SK-N-SH treated with all-trans-retinoic acid at 6 μM for 48 hours (cell line): ENCODE data around the gene RBM28.

Experiments
- ATAC-seq: fragments of 200-7000 bp; cut with Tn5 transposase; 3 replicates; pipeline ENCODE4 v1.9.1; 2020; ENCODE audit warnings: mild to moderate bottlenecking, moderate library complexity
- ARNTL ChIP-seq: fragments of 450-650 bp; formaldehyde crosslinking; IDR thresholded peaks from 2 replicates; pipeline ENCODE4 v1.5.0; 2020; ENCODE audit warnings: low read depth, mild to moderate bottlenecking, moderate library complexity, borderline replicate concordance
- CSDC2 ChIP-seq: fragments of 250-450 bp; sonication (Bioruptor Pico); IDR thresholded peaks from 2 replicates; pipeline ENCODE4 v1.5.0; 2020; ENCODE audit warnings: mild to moderate bottlenecking, moderate library complexity
- ESRRG ChIP-seq: fragments of 250-450 bp; sonication (Bioruptor Pico); IDR thresholded peaks from 2 replicates; pipeline ENCODE4 v1.6.1; 2021; ENCODE audit warnings: mild to moderate bottlenecking
- ISL1 ChIP-seq: fragments of 250-450 bp; sonication (Bioruptor Pico); IDR thresholded peaks from 2 replicates; pipeline ENCODE4 v2.1.2; 2022; ENCODE audit warnings: mild to moderate bottlenecking, moderate library complexity
- OSR1 ChIP-seq: fragments of 250-450 bp; sonication (Bioruptor Pico); IDR thresholded peaks from 2 replicates; pipeline ENCODE4 v1.8.0; 2022; ENCODE audit warnings: moderate library complexity, mild to moderate bottlenecking, inconsistent platforms
- PPARA ChIP-seq: fragments of 250-450 bp; sonication (Bioruptor Pico); IDR thresholded peaks from 2 replicates; pipeline ENCODE4 v1.5.0; 2020; ENCODE audit warnings: mild to moderate bottlenecking, borderline replicate concordance
- RARB ChIP-seq: fragments of 250-450 bp; sonication (Bioruptor Pico); IDR thresholded peaks from 2 replicates; pipeline ENCODE4 v1.8.0; 2021; ENCODE audit warnings: mild to moderate bottlenecking, moderate library complexity
- TCF4 ChIP-seq: fragments of 250-450 bp; sonication (Bioruptor Pico); IDR thresholded peaks from 2 replicates; pipeline ENCODE4 v1.8.0; 2021; ENCODE audit warnings: mild to moderate bottlenecking, moderate library complexity, borderline replicate concordance
- TOX ChIP-seq: fragments of 250-450 bp; sonication (Bioruptor Pico); IDR thresholded peaks from 2 replicates; pipeline ENCODE4 v1.8.0; 2021; ENCODE audit warnings: mild to moderate bottlenecking, moderate library complexity, borderline replicate concordance
- TSHZ2 ChIP-seq: fragments of 250-450 bp; sonication (Bioruptor Pico); IDR thresholded peaks from 2 replicates; pipeline ENCODE4 v1.5.0; 2020; ENCODE audit warnings: mild to moderate bottlenecking, moderate library complexity
- ZC3H10 ChIP-seq: fragments of 250-450 bp; sonication (Bioruptor Pico); IDR thresholded peaks from 2 replicates; pipeline ENCODE4 v1.5.1; 2021; ENCODE audit warnings: mild to moderate bottlenecking, moderate library complexity
- ZFP3 ChIP-seq: fragments of 250-450 bp; sonication (Bioruptor Pico); IDR thresholded peaks from 2 replicates; pipeline ENCODE4 v1.5.0; 2020; ENCODE audit warnings: mild to moderate bottlenecking, moderate library complexity
- ZFP30 ChIP-seq: fragments of 450-650 bp; formaldehyde crosslinking; IDR thresholded peaks from 2 replicates; pipeline ENCODE4 v1.5.0; 2022; ENCODE audit warnings: mild to moderate bottlenecking, moderate library complexity
- ZNF565 ChIP-seq: fragments of 450-650 bp; formaldehyde crosslinking; conservative IDR thresholded peaks from 2 replicates; pipeline ENCODE4 v1.5.0; 2020; ENCODE audit warnings: low read depth, mild to moderate bottlenecking, moderate library complexity
- ZNF70 ChIP-seq: fragments of 450-650 bp; formaldehyde crosslinking; IDR thresholded peaks from 2 replicates; pipeline ENCODE4 v1.5.0; 2020; ENCODE audit warnings: mild to moderate bottlenecking, moderate library complexity
- ZNF8 ChIP-seq: fragments of 450-650 bp; formaldehyde crosslinking; IDR thresholded peaks from 2 replicates; pipeline ENCODE4 v1.5.0; 2020; ENCODE audit warnings: mild to moderate bottlenecking, moderate library complexity
- TF ChIP-seq, protein P1 (sequence below): fragments of 250-450 bp; sonication (Bioruptor Pico); IDR thresholded peaks from 2 replicates; pipeline ENCODE4 v1.8.0; 2020; ENCODE audit warnings: mild to moderate bottlenecking, moderate library complexity, borderline replicate concordance
- TF ChIP-seq, protein P2 (sequence below): fragments of 250-450 bp; sonication (Bioruptor Pico); IDR thresholded peaks from 2 replicates; pipeline ENCODE4 v1.8.0; 2021; ENCODE audit warnings: low read depth, mild to moderate bottlenecking, moderate library complexity, borderline replicate concordance
- TF ChIP-seq, protein P3 (sequence below): fragments of 250-450 bp; sonication (Bioruptor Pico); IDR thresholded peaks from 2 replicates; pipeline ENCODE4 v1.5.1; 2021; ENCODE audit warnings: mild to moderate bottlenecking, moderate library complexity

The RBM28 gene

DNA sequence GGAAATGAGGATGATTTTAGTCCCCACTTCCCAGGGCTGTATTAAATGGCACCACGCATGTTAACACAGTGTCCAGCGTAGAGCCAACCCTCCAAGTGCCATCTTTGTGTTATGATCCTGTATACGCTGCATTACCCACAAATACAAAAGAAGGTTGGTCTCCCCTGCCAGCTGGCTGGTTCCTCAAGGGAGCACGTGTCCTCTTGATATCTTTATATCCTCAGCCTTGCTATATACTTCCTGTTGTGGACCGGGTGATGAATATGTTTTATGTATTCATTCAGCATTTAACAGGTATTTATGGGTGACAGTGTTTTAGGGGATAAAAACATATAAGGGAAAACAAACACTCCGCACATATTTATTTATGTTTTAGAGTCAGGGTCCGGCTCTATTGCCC is 41.0 kb upstream of the RBM28 start:
- no peak for ATAC-seq

DNA sequence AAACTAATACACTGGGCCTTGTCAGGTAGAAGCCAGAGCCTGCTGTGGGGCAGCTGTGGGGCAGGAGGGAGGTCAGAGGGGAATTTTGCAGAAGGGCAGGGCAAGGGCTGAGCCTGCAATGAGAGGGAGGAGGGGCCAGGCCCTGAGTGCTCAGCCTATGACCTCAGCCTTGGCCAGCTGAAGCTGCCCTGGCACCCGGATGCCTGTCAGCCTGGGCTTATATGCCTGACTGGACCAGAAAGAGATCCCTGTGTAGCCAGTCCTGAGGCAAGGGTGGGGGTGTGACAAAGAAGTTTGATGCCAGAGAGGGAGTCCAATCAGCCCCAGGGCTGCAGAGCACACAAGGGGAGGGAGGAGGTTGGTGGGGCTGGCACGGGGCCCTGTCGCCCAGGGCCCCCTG is 40.1 kb upstream of the RBM28 start:
- no peak for ATAC-seq
- TF ChIP-seq, protein P1, sequence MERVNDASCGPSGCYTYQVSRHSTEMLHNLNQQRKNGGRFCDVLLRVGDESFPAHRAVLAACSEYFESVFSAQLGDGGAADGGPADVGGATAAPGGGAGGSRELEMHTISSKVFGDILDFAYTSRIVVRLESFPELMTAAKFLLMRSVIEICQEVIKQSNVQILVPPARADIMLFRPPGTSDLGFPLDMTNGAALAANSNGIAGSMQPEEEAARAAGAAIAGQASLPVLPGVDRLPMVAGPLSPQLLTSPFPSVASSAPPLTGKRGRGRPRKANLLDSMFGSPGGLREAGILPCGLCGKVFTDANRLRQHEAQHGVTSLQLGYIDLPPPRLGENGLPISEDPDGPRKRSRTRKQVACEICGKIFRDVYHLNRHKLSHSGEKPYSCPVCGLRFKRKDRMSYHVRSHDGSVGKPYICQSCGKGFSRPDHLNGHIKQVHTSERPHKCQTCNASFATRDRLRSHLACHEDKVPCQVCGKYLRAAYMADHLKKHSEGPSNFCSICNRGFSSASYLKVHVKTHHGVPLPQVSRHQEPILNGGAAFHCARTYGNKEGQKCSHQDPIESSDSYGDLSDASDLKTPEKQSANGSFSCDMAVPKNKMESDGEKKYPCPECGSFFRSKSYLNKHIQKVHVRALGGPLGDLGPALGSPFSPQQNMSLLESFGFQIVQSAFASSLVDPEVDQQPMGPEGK, result no peak
- TF ChIP-seq TCF4 (CRISPR knock-in tag) (no peak), ZFP3 (CRISPR knock-in tag) (no peak)
- TF ChIP-seq, protein P2, sequence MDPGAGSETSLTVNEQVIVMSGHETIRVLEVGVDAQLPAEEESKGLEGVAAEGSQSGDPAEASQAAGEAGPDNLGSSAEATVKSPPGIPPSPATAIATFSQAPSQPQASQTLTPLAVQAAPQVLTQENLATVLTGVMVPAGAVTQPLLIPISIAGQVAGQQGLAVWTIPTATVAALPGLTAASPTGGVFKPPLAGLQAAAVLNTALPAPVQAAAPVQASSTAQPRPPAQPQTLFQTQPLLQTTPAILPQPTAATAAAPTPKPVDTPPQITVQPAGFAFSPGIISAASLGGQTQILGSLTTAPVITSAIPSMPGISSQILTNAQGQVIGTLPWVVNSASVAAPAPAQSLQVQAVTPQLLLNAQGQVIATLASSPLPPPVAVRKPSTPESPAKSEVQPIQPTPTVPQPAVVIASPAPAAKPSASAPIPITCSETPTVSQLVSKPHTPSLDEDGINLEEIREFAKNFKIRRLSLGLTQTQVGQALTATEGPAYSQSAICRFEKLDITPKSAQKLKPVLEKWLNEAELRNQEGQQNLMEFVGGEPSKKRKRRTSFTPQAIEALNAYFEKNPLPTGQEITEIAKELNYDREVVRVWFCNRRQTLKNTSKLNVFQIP (CRISPR knock-in tag), result no peak

More for the DNA sequence above, 41.0 kb upstream of the RBM28 start:
- TF ChIP-seq, protein P1, result no peak
- TF ChIP-seq TCF4 (CRISPR knock-in tag), result no peak
- TF ChIP-seq ZFP3 (CRISPR knock-in tag), result no peak
- TF ChIP-seq OSR1 (CRISPR knock-in tag), result no peak
- TF ChIP-seq ZC3H10 (CRISPR knock-in tag), result no peak
- TF ChIP-seq, protein P3, sequence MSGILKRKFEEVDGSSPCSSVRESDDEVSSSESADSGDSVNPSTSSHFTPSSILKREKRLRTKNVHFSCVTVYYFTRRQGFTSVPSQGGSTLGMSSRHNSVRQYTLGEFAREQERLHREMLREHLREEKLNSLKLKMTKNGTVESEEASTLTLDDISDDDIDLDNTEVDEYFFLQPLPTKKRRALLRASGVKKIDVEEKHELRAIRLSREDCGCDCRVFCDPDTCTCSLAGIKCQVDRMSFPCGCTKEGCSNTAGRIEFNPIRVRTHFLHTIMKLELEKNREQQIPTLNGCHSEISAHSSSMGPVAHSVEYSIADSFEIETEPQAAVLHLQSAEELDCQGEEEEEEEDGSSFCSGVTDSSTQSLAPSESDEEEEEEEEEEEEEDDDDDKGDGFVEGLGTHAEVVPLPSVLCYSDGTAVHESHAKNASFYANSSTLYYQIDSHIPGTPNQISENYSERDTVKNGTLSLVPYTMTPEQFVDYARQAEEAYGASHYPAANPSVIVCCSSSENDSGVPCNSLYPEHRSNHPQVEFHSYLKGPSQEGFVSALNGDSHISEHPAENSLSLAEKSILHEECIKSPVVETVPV (CRISPR knock-in tag), result no peak
- TF ChIP-seq ISL1 (CRISPR knock-in tag), result no peak
- TF ChIP-seq TSHZ2 (CRISPR knock-in tag), result no peak
- TF ChIP-seq, protein P2 (CRISPR knock-in tag), result no peak
- TF ChIP-seq ZNF565 (CRISPR knock-in tag), result no peak
- TF ChIP-seq ARNTL (CRISPR knock-in tag), result no peak
- no peak for TF ChIP-seq ZNF8 (CRISPR knock-in tag)
- TF ChIP-seq ZNF70 (CRISPR knock-in tag), result no peak
- TF ChIP-seq RARB (CRISPR knock-in tag), result no peak
- TF ChIP-seq CSDC2 (CRISPR knock-in tag), result no peak
- TF ChIP-seq ESRRG (CRISPR knock-in tag), result no peak

DNA sequence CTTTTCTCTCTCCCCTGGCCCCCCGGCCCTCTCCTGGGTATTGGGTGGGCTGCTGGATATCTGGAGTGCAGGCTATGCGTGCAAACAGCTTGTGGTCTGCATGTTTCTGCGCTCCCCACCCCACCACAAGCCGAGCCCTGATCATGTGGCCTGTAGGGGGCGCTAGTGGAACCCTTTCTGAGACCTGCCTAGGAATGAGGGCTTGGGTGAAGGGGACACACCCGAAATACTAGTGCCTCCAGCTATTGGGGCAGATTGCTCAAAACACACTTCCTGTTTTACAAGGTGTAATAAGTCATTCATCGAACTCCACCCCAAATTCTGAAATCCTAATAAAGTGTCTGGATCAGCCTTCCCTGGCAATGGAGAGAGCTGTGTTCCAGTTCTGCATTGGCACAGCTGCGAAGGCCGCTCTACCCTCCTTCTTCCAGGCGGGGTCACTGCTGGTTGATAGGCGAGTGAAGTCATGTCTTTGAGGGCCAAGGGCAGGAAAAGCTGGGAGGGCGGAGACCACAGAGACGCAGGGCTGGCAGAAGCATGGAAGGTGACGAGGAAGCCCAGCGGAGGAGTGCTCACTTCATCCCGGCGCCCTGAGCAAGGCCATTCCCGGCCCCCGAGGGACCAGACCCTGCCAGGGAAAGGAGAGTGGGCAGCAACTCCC is 37.6 kb upstream of the RBM28 start:
- peak; percentile 55; the same call in 2 of the 3 replicates for ATAC-seq
- TF ChIP-seq, protein P2 (CRISPR knock-in tag), result no peak
- TF ChIP-seq PPARA (CRISPR knock-in tag) (no peak), ZFP30 (CRISPR knock-in tag) (no peak), ARNTL (CRISPR knock-in tag) (no peak), ZNF565 (CRISPR knock-in tag) (no peak), TOX (CRISPR knock-in tag) (no peak), ISL1 (CRISPR knock-in tag) (no peak)
